B cell (primary cell): Measurements from ENCODE around the gene ZNF143. TPM values are rescaled to one million over a fixed set of nuclear protein-coding genes. Genes with fewer than 3 reads are reported as not detected.

Experiments used
- ATAC-seq: fragments of 200-7000 bp; cut with Tn5 transposase; one replicate; pipeline ENCODE4 v1.10.0; 2021; ENCODE audit warnings: low read depth, mild to moderate bottlenecking, moderate number of reproducible peaks, moderate library complexity
- CTCF ChIA-PET: fragments of 350-600 bp; sonication (Branson Sonifier 250); formaldehyde crosslinking; loops from one replicate; lab custom pipeline; 2021; ENCODE audit warnings: antibody characterized with exemption, inconsistent platforms; lab: Charles Lee
- POLR2A ChIA-PET: fragments of 350-600 bp; sonication (Branson Sonifier 250); formaldehyde crosslinking; loops from one replicate; lab custom pipeline; 2021; ENCODE audit warnings: antibody characterized with exemption; lab: Charles Lee
- DNase-seq: peaks from one replicate; pipeline ENCODE4 v3.0.0; 2013
- H2AFZ ChIP-seq: 2 replicates; pipeline ENCODE4 v1.6.1; 2012; ENCODE audit warnings: mild to moderate bottlenecking, low read depth, low read length; ENCODE audit not compliant: insufficient read depth, poor library complexity, severe bottlenecking
- H3K27ac ChIP-seq, 2 donors: 1 replicate in 1 of 2; 2 replicates in 1 of 2; pipeline ENCODE4 v1.5.1; 2012 to 2013; ENCODE audit warnings: low read length in 2 of 2, mild to moderate bottlenecking in 2 of 2, moderate library complexity in 1 of 2
- H3K27me3 ChIP-seq, 4 experiments: fragments of 200-600 bp in 1 of 4; sonication (generic) in 1 of 4; replicated peaks in 1 of 4; 1 replicate in 2 of 4; 2 replicates in 2 of 4; pipeline versions ENCODE4 v1.6.1 to v1.7.0; 2013 to 2016; ENCODE audit warnings: low read length in 3 of 4, mild to moderate bottlenecking in 2 of 4, mixed read lengths in 1 of 4, moderate library complexity in 1 of 4; ENCODE audit not compliant: insufficient read depth in 4 of 4, control insufficient read depth in 3 of 4; ENCODE audit errors: control extremely low read depth in 1 of 4
- H3K36me3 ChIP-seq, 2 experiments: replicated peaks in 1 of 2; 1 replicate in 1 of 2; 2 replicates in 1 of 2; pipeline versions ENCODE4 v1.6.1 to v1.7.1; 2013; ENCODE audit warnings: low read length in 1 of 2; ENCODE audit not compliant: insufficient read depth in 2 of 2, control insufficient read depth in 1 of 2; ENCODE audit errors: control extremely low read depth in 1 of 2, extremely low read depth in 1 of 2
- H3K4me1 ChIP-seq, 2 donors: fragments of 200-600 bp in 1 of 2; sonication (generic) in 1 of 2; 1 replicate in 1 of 2; 2 replicates in 1 of 2; pipeline versions ENCODE4 v1.5.1 to v1.6.1; 2013 to 2017; ENCODE audit warnings: low read length in 2 of 2; ENCODE audit not compliant: control insufficient read depth in 2 of 2, insufficient read depth in 2 of 2
- H3K4me2 ChIP-seq: replicated peaks from 2 replicates; pipeline ENCODE3; 2012; ENCODE audit warnings: mild to moderate bottlenecking, low read depth, low read length; ENCODE audit not compliant: poor library complexity, severe bottlenecking
- H3K4me3 ChIP-seq, 5 experiments: fragments of 200-600 bp in 1 of 5; sonication (generic) in 1 of 5; 1 replicate in 3 of 5; 2 replicates in 2 of 5; pipeline versions ENCODE4 v1.5.1 to v1.7.0; 2011 to 2016; ENCODE audit warnings: low read length in 4 of 5, mild to moderate bottlenecking in 4 of 5, low read depth in 2 of 5, control low read depth in 1 of 5, moderate library complexity in 1 of 5; ENCODE audit not compliant: insufficient read depth in 1 of 5; ENCODE audit errors: control extremely low read depth in 1 of 5, extremely low read depth in 1 of 5
- H3K79me2 ChIP-seq: fragments of 200-600 bp; sonication (generic); one replicate; pipeline ENCODE4 v1.6.0; 2016; ENCODE audit warnings: low read length; ENCODE audit not compliant: control insufficient read depth, insufficient read depth
- H3K9ac ChIP-seq: fragments of 200-600 bp; sonication (generic); 2 replicates; pipeline ENCODE4 v1.6.1; 2017; ENCODE audit warnings: mild to moderate bottlenecking, low read length, moderate library complexity
- H3K9me3 ChIP-seq, 3 donors: one replicate each; pipeline versions ENCODE4 v1.6.1 to v1.7.1; 2013; ENCODE audit warnings: low read length in 2 of 3; ENCODE audit not compliant: control insufficient read depth in 2 of 3, insufficient read depth in 1 of 3; ENCODE audit errors: control extremely low read depth in 1 of 3
- H4K20me1 ChIP-seq: 2 replicates; pipeline ENCODE4 v1.6.0; 2012; ENCODE audit warnings: mild to moderate bottlenecking, low read length; ENCODE audit not compliant: insufficient read depth, control insufficient read depth, poor library complexity, severe bottlenecking
- H3K27ac Mint-ChIP-seq: one replicate; pipeline ENCODE4 v1.8.0; 2021; ENCODE audit warnings: mixed read lengths
- H3K27me3 Mint-ChIP-seq: one replicate; pipeline ENCODE4 v1.8.0; 2021; ENCODE audit warnings: mixed read lengths
- H3K4me1 Mint-ChIP-seq: one replicate; pipeline ENCODE4 v1.8.0; 2021; ENCODE audit warnings: mixed read lengths
- H3K4me3 Mint-ChIP-seq: one replicate; pipeline ENCODE4 v1.8.0; 2021; ENCODE audit warnings: mixed read lengths
- H3K9me3 Mint-ChIP-seq: one replicate; pipeline ENCODE4 v1.8.0; 2022; ENCODE audit warnings: mixed read lengths; ENCODE audit not compliant: insufficient read depth
- EZH2 ChIP-seq: IDR thresholded peaks from 2 replicates; pipeline ENCODE4 v1.6.1; 2012; ENCODE audit warnings: borderline replicate concordance, low read depth, mild to moderate bottlenecking, moderate library complexity, low read length; ENCODE audit not compliant: insufficient read depth, poor library complexity, severe bottlenecking
- WGBS: methylation state at CpG from one replicate; pipeline ENCODE4 v1.1.5; 2013; ENCODE audit warnings: missing lambda C conversion rate; ENCODE audit not compliant: insufficient coverage; 5-methylcytosine and 5-hydroxymethylcytosine counted together
- intact Hi-C: fragments of 100-400 bp; cut with micrococcal nuclease; formaldehyde crosslinking; loops from one replicate; pipeline ENCODE4 v1.10.0; 2022
- polyA plus RNA-seq: library from polyadenylated mRNA; depleted of rRNA; stranded (reverse); fragments of >200 nt; gene quantifications from 2 replicates; pipeline ENCODE4 v1.2.3, GENCODE V29; 2012
- total RNA-seq, 2 donors: library from RNA; stranded (reverse); fragments of 120-200 nt in 1 of 2; gene quantifications; 1 replicate in 1 of 2; 2 replicates in 1 of 2; pipeline versions ENCODE4 v1.2.3 to v1.2.4, GENCODE V29; 2013 to 2022
- TF ChIP-seq, protein P1 (sequence below): fragments of 200-600 bp; IDR thresholded peaks from one replicate; pipeline ENCODE4 v1.8.0; 2022; ENCODE audit warnings: antibody characterized with exemption, mild to moderate bottlenecking

Gene ZNF143
- total and polyA plus RNA-seq, 2 donors (not counting 1 experiment from before 2014, with no cell fraction given), result 35.7 to 54.9 TPM

DNA sequence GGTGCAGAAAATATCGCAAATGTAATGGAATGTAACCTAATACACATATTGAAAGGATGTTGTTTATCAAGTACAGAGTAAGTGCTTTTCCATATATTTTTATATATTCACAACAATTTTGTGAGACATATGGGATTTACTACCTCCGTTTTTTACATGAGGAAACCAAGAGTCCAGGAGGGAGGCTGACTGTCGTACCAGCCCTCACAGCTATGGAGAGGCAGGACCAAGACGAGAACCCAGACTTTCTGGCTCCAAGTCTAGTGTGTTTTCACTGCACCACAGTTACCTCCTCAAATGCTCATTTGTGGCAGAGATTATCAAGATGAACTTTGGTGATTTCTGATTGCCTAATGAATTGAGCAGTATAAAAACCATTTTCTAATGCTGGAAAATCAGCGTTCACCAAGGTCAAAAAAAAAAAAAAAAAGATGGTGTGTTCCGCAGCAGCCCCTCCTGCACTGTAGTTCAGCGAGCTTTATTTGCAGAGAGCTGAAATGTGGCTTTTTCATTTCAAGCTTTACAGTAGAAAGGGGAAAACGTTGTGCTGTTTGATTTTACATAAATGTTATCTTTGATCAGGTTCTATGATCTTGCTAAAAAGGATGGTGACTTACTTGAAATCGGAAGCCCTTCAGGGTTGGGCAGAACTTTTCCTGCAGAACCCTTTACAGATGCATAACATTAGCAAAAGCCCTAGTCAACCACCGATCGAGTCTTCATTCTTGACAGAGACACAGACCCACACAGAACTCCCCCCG, 67.9 kb downstream of the ZNF143 start:
- intact Hi-C loops, result no loop called here
- no peak overlapping the region for H3K9ac ChIP-seq
- no peaks in the 10 kb centered on the region for H3K79me2 ChIP-seq
- H4K20me1 ChIP-seq, result no peaks in the 10 kb centered on the region
- Mint-ChIP-seq H3K9me3 (no peaks in the 10 kb centered on the region), H3K4me1 (no peaks in the 10 kb centered on the region), H3K4me3 (no peak overlapping the region), H3K27ac (no peak overlapping the region), H3K27me3 (no peaks in the 10 kb centered on the region)
- no peak for DNase-seq
- no peaks in the 10 kb centered on the region for H3K27me3 ChIP-seq
- TF ChIP-seq, protein P1, sequence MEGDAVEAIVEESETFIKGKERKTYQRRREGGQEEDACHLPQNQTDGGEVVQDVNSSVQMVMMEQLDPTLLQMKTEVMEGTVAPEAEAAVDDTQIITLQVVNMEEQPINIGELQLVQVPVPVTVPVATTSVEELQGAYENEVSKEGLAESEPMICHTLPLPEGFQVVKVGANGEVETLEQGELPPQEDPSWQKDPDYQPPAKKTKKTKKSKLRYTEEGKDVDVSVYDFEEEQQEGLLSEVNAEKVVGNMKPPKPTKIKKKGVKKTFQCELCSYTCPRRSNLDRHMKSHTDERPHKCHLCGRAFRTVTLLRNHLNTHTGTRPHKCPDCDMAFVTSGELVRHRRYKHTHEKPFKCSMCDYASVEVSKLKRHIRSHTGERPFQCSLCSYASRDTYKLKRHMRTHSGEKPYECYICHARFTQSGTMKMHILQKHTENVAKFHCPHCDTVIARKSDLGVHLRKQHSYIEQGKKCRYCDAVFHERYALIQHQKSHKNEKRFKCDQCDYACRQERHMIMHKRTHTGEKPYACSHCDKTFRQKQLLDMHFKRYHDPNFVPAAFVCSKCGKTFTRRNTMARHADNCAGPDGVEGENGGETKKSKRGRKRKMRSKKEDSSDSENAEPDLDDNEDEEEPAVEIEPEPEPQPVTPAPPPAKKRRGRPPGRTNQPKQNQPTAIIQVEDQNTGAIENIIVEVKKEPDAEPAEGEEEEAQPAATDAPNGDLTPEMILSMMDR, result no peak
- TF ChIP-seq EZH2, result no peak
- no peak for ATAC-seq
- CTCF ChIA-PET, result interaction anchor here (0.6 kb wide), 1 partner anchor 818 kb away, joined by 4 read pairs; no protein-coding TSS in a partner anchor
- peaks cover 6 to 18% of the 10 kb centered on the region in 2 experiments for H3K36me3 ChIP-seq
- H3K4me2 ChIP-seq, result no peak overlapping the region
- no peak overlapping the region for H3K4me3 ChIP-seq
- H2AFZ ChIP-seq, result no peak overlapping the region
- POLR2A ChIA-PET, result interaction anchor here (0.7 kb wide), 1 partner anchor 32 kb away, joined by 5 read pairs; no protein-coding TSS in a partner anchor
- no peaks in the 10 kb centered on the region for H3K9me3 ChIP-seq
- 100% methylated on average over 6 of the region's 12 CpGs for WGBS
- no peak overlapping the region for H3K27ac ChIP-seq
- no peaks in the 10 kb centered on the region for H3K4me1 ChIP-seq

DNA sequence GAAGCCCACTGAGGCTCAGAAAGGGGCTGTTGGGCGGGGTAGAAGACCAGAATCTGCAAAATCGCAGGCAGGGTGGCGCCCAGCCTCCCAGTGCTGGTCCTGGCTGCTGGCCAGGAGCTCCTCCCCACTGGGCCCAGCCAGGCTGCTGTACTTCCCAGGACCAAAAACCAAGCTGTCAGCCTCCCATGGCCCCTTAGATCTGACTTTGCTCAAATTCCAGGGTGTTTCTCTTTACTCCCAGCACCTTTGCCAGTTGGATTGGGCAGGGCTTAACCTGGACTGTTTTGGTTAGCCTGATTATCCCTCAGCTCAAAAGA, 68.5 kb downstream of the ZNF143 start:
- Histone ChIP-seq H3K4me2 (no peak overlapping the region), H3K27me3 (no peaks in the 10 kb centered on the region)
- CTCF ChIA-PET, result interaction anchor here (0.6 kb wide), 1 partner anchor 817 kb away, joined by 4 read pairs; no protein-coding TSS in a partner anchor

More for the DNA sequence above, 68.5 kb downstream of the ZNF143 start:
- H3K9ac ChIP-seq, result no peak overlapping the region
- no peak for DNase-seq
- peaks cover 6 to 18% of the 10 kb centered on the region in 2 experiments for H3K36me3 ChIP-seq
- no peak overlapping the region for H3K4me3 ChIP-seq
- H3K79me2 ChIP-seq, result no peaks in the 10 kb centered on the region
- intact Hi-C loops, result no loop called here
- no peak overlapping the region for H3K27ac ChIP-seq
- POLR2A ChIA-PET, result interaction anchor here (0.7 kb wide), 1 partner anchor 32 kb away, joined by 5 read pairs; no protein-coding TSS in a partner anchor
- no peaks in the 10 kb centered on the region for H3K9me3 ChIP-seq
- H4K20me1 ChIP-seq, result no peaks in the 10 kb centered on the region
- no peaks in the 10 kb centered on the region for H3K27me3 Mint-ChIP-seq
- H3K4me1 Mint-ChIP-seq, result no peaks in the 10 kb centered on the region
- H3K9me3 Mint-ChIP-seq, result no peaks in the 10 kb centered on the region
- TF ChIP-seq, protein P1, result no peak
- no peaks in the 10 kb centered on the region for H3K4me1 ChIP-seq
- WGBS, result 97% methylated on average over 3 of the region's 3 CpGs
- ATAC-seq, result no peak
- no peak overlapping the region for H3K27ac Mint-ChIP-seq
- H2AFZ ChIP-seq, result no peak overlapping the region
- no peak overlapping the region for H3K4me3 Mint-ChIP-seq
